IMR-90 (cell line): Measurements from ENCODE around the gene TMEM221. TPM values are rescaled to one million over a fixed set of nuclear protein-coding genes. Genes with fewer than 3 reads are reported as not detected.

ENCODE experiments used
- ATAC-seq: fragments of 200-7000 bp; cut with Tn5 transposase; 2 replicates; pipeline ENCODE4 v1.9.1; 2020; ENCODE audit warnings: low read depth, mild to moderate bottlenecking, moderate library complexity
- BruUV-seq: library from RNA; stranded (reverse); fragments of 400-500 nt; replicated peaks from 2 replicates; lab custom pipeline; 2021; lab: Mats Ljungman, UMichigan
- CTCF ChIA-PET: fragments of 300-600 bp; formaldehyde crosslinking; extraction: SDS; loops from one replicate; lab custom pipeline; 2021; ENCODE audit warnings: antibody characterized with exemption; lab: Yijun Ruan, JAX
- POLR2A ChIA-PET: fragments of 300-600 bp; sonication (Branson Sonifier 250); formaldehyde crosslinking; loops from one replicate; lab custom pipeline; 2022; ENCODE audit warnings: antibody characterized with exemption; ENCODE audit not compliant: unreplicated experiment; lab: Charles Lee
- DNase-seq: peaks from one replicate; pipeline ENCODE4 v3.0.0; 2013
- H2AFZ ChIP-seq: replicated peaks from 2 replicates; pipeline ENCODE3; 2013; ENCODE audit warnings: low read length, mild to moderate bottlenecking; ENCODE audit not compliant: poor library complexity
- H2AK5ac ChIP-seq: 2 replicates; pipeline ENCODE4 v1.6.1; 2013; ENCODE audit warnings: low read depth, low read length, inconsistent platforms
- H2AK9ac ChIP-seq: replicated peaks from 2 replicates; pipeline ENCODE3; 2013; ENCODE audit warnings: mild to moderate bottlenecking, low read depth, low read length, moderate library complexity; ENCODE audit not compliant: poor library complexity
- H2BK120ac ChIP-seq: 2 replicates; pipeline ENCODE4 v1.6.1; 2013; ENCODE audit warnings: low read depth, low read length, inconsistent platforms
- H2BK15ac ChIP-seq: 3 replicates; pipeline ENCODE4 v1.6.1; 2013; ENCODE audit warnings: low read depth, low read length, inconsistent platforms
- H2BK20ac ChIP-seq: 2 replicates; pipeline ENCODE4 v1.6.1; 2013; ENCODE audit warnings: low read depth, mild to moderate bottlenecking, inconsistent platforms, low read length, moderate library complexity
- H2BK5ac ChIP-seq: 2 replicates; pipeline ENCODE4 v1.6.1; 2013; ENCODE audit warnings: mild to moderate bottlenecking, low read depth, low read length, inconsistent platforms; ENCODE audit not compliant: poor library complexity, severe bottlenecking
- H3K14ac ChIP-seq: replicated peaks from 2 replicates; pipeline ENCODE4 v1.6.1; 2013; ENCODE audit warnings: low read depth, low read length, inconsistent platforms
- H3K18ac ChIP-seq: 2 replicates; pipeline ENCODE4 v1.6.1; 2013; ENCODE audit warnings: low read depth, low read length, control low read depth
- H3K23ac ChIP-seq: 2 replicates; pipeline ENCODE4 v1.6.1; 2013; ENCODE audit warnings: low read depth, low read length, inconsistent platforms
- H3K27ac ChIP-seq: 2 replicates; pipeline ENCODE4 v1.5.1; 2013; ENCODE audit warnings: mild to moderate bottlenecking, control low read depth, low read length; ENCODE audit not compliant: insufficient read depth
- H3K27me3 ChIP-seq: 2 replicates; pipeline ENCODE4 v1.6.1; 2013; ENCODE audit warnings: low read length; ENCODE audit not compliant: control insufficient read depth, insufficient read depth
- H3K36me3 ChIP-seq: 2 replicates; pipeline ENCODE4 v1.6.1; 2013; ENCODE audit warnings: low read length, mixed read lengths; ENCODE audit not compliant: control insufficient read depth, insufficient read depth
- H3K4ac ChIP-seq: 2 replicates; pipeline ENCODE4 v1.6.1; 2013; ENCODE audit warnings: low read depth, low read length, inconsistent platforms
- H3K4me1 ChIP-seq: 2 replicates; pipeline ENCODE4 v1.6.1; 2013; ENCODE audit warnings: low read length, mixed read lengths; ENCODE audit not compliant: control insufficient read depth, insufficient read depth
- H3K4me2 ChIP-seq: 2 replicates; pipeline ENCODE4 v1.6.1; 2013; ENCODE audit warnings: low read depth, mild to moderate bottlenecking, control low read depth, low read length, moderate library complexity
- H3K4me3 ChIP-seq: 2 replicates; pipeline ENCODE4 v1.5.1; 2013; ENCODE audit warnings: low read depth, mild to moderate bottlenecking, control low read depth, low read length, moderate library complexity; ENCODE audit not compliant: insufficient read depth
- H3K56ac ChIP-seq: 2 replicates; pipeline ENCODE4 v1.6.1; 2013; ENCODE audit warnings: low read length, inconsistent platforms; ENCODE audit not compliant: insufficient read depth; ENCODE audit errors: extremely low read depth
- H3K79me1 ChIP-seq, 2 experiments: 2 replicates each; pipeline ENCODE4 v1.6.1; 2013; ENCODE audit warnings: low read length in 2 of 2, inconsistent platforms in 1 of 2, low read depth in 1 of 2
- H3K9ac ChIP-seq: 2 replicates; pipeline ENCODE4 v1.6.1; 2013; ENCODE audit warnings: low read depth, low read length, control low read depth
- H3K9me1 ChIP-seq: 2 replicates; pipeline ENCODE4 v1.6.1; 2013; ENCODE audit warnings: low read length, inconsistent platforms; ENCODE audit not compliant: insufficient read depth
- H3K9me3 ChIP-seq: 2 replicates; pipeline ENCODE4 v1.6.1; 2013; ENCODE audit warnings: low read length; ENCODE audit not compliant: control insufficient read depth, insufficient read depth
- H4K20me1 ChIP-seq: 2 replicates; pipeline ENCODE4 v1.6.1; 2013; ENCODE audit warnings: low read length, inconsistent platforms; ENCODE audit not compliant: insufficient read depth
- H4K5ac ChIP-seq: 2 replicates; pipeline ENCODE4 v1.6.1; 2013; ENCODE audit warnings: mild to moderate bottlenecking, low read depth, low read length, control low read depth
- H4K8ac ChIP-seq, 2 experiments: 2 replicates each; pipeline ENCODE4 v1.6.1; 2013; ENCODE audit warnings: low read depth in 2 of 2, low read length in 2 of 2, control low read depth in 1 of 2, inconsistent platforms in 1 of 2
- H4K91ac ChIP-seq: 2 replicates; pipeline ENCODE4 v1.6.1; 2013; ENCODE audit warnings: low read depth, low read length, inconsistent platforms; ENCODE audit not compliant: insufficient read depth
- BHLHE40 ChIP-seq: fragments of 150-350 bp; IDR thresholded peaks from 2 replicates; pipeline ENCODE4 v1.6.1; 2016; ENCODE audit warnings: mild to moderate bottlenecking, low read depth, low read length
- CEBPB ChIP-seq: IDR thresholded peaks from 2 replicates; pipeline ENCODE4 v1.6.1; 2012; ENCODE audit warnings: low read depth, low read length, improper control_type of control experiment
- CHD1 ChIP-seq: IDR thresholded peaks from 2 replicates; pipeline ENCODE4 v1.6.1; 2012; ENCODE audit warnings: low read depth, low read length, improper control_type of control experiment
- MAFK ChIP-seq: IDR thresholded peaks from 2 replicates; pipeline ENCODE4 v1.6.1; 2012; ENCODE audit warnings: low read depth, low read length, improper control_type of control experiment
- MAZ ChIP-seq: IDR thresholded peaks from 2 replicates; pipeline ENCODE4 v1.6.1; 2012; ENCODE audit warnings: low read depth, mild to moderate bottlenecking, low read length, improper control_type of control experiment, moderate library complexity, borderline replicate concordance
- MXI1 ChIP-seq: IDR thresholded peaks from 2 replicates; pipeline ENCODE4 v1.6.1; 2012; ENCODE audit warnings: low read depth, mild to moderate bottlenecking, low read length, moderate library complexity, borderline replicate concordance
- POLR2A ChIP-seq: IDR thresholded peaks from 2 replicates; pipeline ENCODE4 v1.6.1; 2012; ENCODE audit warnings: mild to moderate bottlenecking, low read depth, low read length
- RCOR1 ChIP-seq: IDR thresholded peaks from 2 replicates; pipeline ENCODE4 v1.6.1; 2012; ENCODE audit warnings: mild to moderate bottlenecking, low read length, improper control_type of control experiment; ENCODE audit not compliant: insufficient replicate concordance
- SMC3 ChIP-seq: fragments of 150-350 bp; IDR thresholded peaks from 2 replicates; pipeline ENCODE4 v1.6.1; 2016; ENCODE audit warnings: low read depth, mild to moderate bottlenecking, antibody characterized with exemption, low read length, moderate library complexity
- WGBS, 2 experiments: methylation state at CpG; one replicate each; pipeline versions ENCODE4 v1.1.5 to v1.1.7; 2013; ENCODE audit warnings: missing lambda C conversion rate in 2 of 2; ENCODE audit not compliant: insufficient read length in 1 of 2; ENCODE audit errors: extremely low coverage in 2 of 2; 5-methylcytosine and 5-hydroxymethylcytosine counted together
- dilution Hi-C: fragments of 300-500 bp; cut with HindIII; formaldehyde crosslinking; loops from one replicate; pipeline ENCODE4 v1.14.3; 2018; ENCODE audit warnings: low sequenced_read_pairs; ENCODE audit not compliant: unreplicated experiment
- in situ Hi-C: fragments of 300-500 bp; cut with MboI; formaldehyde crosslinking; loops from 3 replicates; pipeline ENCODE4 v1.14.3; 2019; ENCODE audit warnings: low sequenced_read_pairs, inconsistent platforms, mixed read lengths
- intact Hi-C: fragments of 100-400 bp; cut with micrococcal nuclease; formaldehyde crosslinking; loops from 2 replicates; pipeline ENCODE4 v1.10.0; 2022
- polyA plus RNA-seq, 3 experiments: library from polyadenylated mRNA; depleted of rRNA; stranded (reverse); fragments of >200 nt; gene quantifications; 2 replicates each; pipeline ENCODE4 v1.2.3, GENCODE V29; 2012; ENCODE audit warnings: low replicate concordance in 1 of 3
- total RNA-seq: library from RNA; depleted of rRNA; stranded (reverse); fragments of >200 nt; gene quantifications from 2 replicates; pipeline ENCODE4 v1.2.3, GENCODE V29; 2012
- TF ChIP-seq, protein P1 (sequence below): fragments of 150-350 bp; IDR thresholded peaks from 2 replicates; pipeline ENCODE4 v1.6.1; 2016; ENCODE audit warnings: low read depth, mild to moderate bottlenecking, low read length, moderate library complexity, borderline replicate concordance
- TF ChIP-seq, protein P2 (sequence below): conservative IDR thresholded peaks from 2 replicates; pipeline ENCODE4 v1.5.1; 2012; ENCODE audit warnings: mild to moderate bottlenecking, low read depth, low read length, improper control_type of control experiment
- TF ChIP-seq, protein P3 (sequence below): fragments of 150-350 bp; IDR thresholded peaks from 2 replicates; pipeline ENCODE4 v1.6.1; 2017; ENCODE audit warnings: mild to moderate bottlenecking, antibody characterized with exemption, low read length, low read depth

The TMEM221 gene
- total and polyA plus RNA-seq, 2 of the 4 experiments (the other 2 are of a cell fraction) = 0.12 TPM; not detected in 1

DNA sequence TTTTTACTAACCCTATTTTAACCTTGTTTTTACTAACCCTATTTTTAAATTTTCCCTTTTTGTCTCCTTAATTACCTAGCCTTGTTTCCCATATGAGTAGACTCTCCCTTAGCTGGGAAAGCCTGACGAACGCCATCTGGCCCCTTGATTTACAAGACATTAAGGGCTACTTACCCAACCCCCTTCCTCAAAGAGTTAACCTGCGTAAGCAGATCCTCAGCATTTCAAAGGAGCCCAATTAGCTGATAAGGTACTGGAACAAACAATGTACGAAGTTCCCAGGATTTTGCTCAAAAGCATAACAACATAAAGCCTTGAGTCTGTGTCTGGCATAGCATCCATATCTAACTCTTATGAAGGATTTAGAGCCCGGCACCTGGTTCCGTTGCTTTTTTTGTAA lies 33.3 kb downstream of the TMEM221 start:
- H2AK9ac ChIP-seq = no peak overlapping the region
- H3K4me2 ChIP-seq = no peak overlapping the region
- no peak overlapping the region for H2BK5ac ChIP-seq
- dilution Hi-C loops = no loop called here
- H2AFZ ChIP-seq = no peak overlapping the region
- no peak overlapping the region for H4K91ac ChIP-seq
- H3K18ac ChIP-seq = no peak overlapping the region
- in situ Hi-C loops = no loop called here
- peaks cover 9% of the 10 kb centered on the region for H3K4me1 ChIP-seq
- H4K20me1 ChIP-seq = no peaks in the 10 kb centered on the region
- ChIA-PET CTCF (no interaction called here), POLR2A (no interaction called here)
- H2BK120ac ChIP-seq = no peak overlapping the region
- H2AK5ac ChIP-seq = no peak overlapping the region
- ATAC-seq (no peak), DNase-seq (no peak)
- intact Hi-C loops = no loop called here
- no peaks in the 10 kb centered on the region for H3K9me3 ChIP-seq
- BruUV-seq = no TSS peak
- H3K79me1 ChIP-seq = peaks cover 0 to 4% of the 10 kb centered on the region in 2 experiments; a peak in 2 of 4 replicates
- no peaks in the 10 kb centered on the region for H3K36me3 ChIP-seq
- TF ChIP-seq MAFK (no peak), POLR2A (no peak), MAZ (no peak), RCOR1 (no peak), CEBPB (no peak), MXI1 (no peak), BHLHE40 (no peak), SMC3 (no peak), CHD1 (no peak)
- TF ChIP-seq, protein P1, sequence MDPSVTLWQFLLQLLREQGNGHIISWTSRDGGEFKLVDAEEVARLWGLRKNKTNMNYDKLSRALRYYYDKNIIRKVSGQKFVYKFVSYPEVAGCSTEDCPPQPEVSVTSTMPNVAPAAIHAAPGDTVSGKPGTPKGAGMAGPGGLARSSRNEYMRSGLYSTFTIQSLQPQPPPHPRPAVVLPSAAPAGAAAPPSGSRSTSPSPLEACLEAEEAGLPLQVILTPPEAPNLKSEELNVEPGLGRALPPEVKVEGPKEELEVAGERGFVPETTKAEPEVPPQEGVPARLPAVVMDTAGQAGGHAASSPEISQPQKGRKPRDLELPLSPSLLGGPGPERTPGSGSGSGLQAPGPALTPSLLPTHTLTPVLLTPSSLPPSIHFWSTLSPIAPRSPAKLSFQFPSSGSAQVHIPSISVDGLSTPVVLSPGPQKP = no peak
- TF ChIP-seq, protein P2, sequence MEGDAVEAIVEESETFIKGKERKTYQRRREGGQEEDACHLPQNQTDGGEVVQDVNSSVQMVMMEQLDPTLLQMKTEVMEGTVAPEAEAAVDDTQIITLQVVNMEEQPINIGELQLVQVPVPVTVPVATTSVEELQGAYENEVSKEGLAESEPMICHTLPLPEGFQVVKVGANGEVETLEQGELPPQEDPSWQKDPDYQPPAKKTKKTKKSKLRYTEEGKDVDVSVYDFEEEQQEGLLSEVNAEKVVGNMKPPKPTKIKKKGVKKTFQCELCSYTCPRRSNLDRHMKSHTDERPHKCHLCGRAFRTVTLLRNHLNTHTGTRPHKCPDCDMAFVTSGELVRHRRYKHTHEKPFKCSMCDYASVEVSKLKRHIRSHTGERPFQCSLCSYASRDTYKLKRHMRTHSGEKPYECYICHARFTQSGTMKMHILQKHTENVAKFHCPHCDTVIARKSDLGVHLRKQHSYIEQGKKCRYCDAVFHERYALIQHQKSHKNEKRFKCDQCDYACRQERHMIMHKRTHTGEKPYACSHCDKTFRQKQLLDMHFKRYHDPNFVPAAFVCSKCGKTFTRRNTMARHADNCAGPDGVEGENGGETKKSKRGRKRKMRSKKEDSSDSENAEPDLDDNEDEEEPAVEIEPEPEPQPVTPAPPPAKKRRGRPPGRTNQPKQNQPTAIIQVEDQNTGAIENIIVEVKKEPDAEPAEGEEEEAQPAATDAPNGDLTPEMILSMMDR = no peak
- TF ChIP-seq, protein P3, sequence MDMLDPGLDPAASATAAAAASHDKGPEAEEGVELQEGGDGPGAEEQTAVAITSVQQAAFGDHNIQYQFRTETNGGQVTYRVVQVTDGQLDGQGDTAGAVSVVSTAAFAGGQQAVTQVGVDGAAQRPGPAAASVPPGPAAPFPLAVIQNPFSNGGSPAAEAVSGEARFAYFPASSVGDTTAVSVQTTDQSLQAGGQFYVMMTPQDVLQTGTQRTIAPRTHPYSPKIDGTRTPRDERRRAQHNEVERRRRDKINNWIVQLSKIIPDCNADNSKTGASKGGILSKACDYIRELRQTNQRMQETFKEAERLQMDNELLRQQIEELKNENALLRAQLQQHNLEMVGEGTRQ = no peak
- no peak overlapping the region for H3K4ac ChIP-seq
- H3K23ac ChIP-seq = no peak overlapping the region
- no peak overlapping the region for H2BK20ac ChIP-seq
- no peak overlapping the region for H3K14ac ChIP-seq
- WGBS, 2 experiments = 29% methylated on average over 2 of the region's 6 CpGs; no CpG with 5 or more reads in 1 of the 2 experiments
- H3K27ac ChIP-seq = no peak overlapping the region
- peaks cover 4% of the 10 kb centered on the region; the same call in 1 of the 2 replicates for H3K9me1 ChIP-seq
- no peak overlapping the region for H4K5ac ChIP-seq
- no peak overlapping the region for H2BK15ac ChIP-seq
- no peak overlapping the region for H3K9ac ChIP-seq
- no peak overlapping the region for H4K8ac ChIP-seq
- no peak overlapping the region for H3K4me3 ChIP-seq
- no peak overlapping the region for H3K56ac ChIP-seq
- 0 out of 2 replicates have a peak, but pooled peaks cover 1% of the 10 kb centered on the region for H3K27me3 ChIP-seq
